K562 (cell line): Measurements from ENCODE around the gene LRRC8E. TPM values are rescaled to one million over a fixed set of nuclear protein-coding genes. Genes with fewer than 3 reads are reported as not detected.

ENCODE experiments used
- FOS ChIP-seq: IDR thresholded peaks from 3 replicates; pipeline ENCODE4 v1.6.1; 2011; ENCODE audit not compliant: insufficient read length; ENCODE audit errors: extremely low read depth
- FOSL1 ChIP-seq: fragments of 200-800 bp; sonication (Bioruptor generic); conservative IDR thresholded peaks from 2 replicates; pipeline ENCODE4 v1.6.1; 2016; ENCODE audit warnings: missing genetic modification characterization, missing compliant biosample characterization
- FOXA1 ChIP-seq: fragments of 450-650 bp; IDR thresholded peaks from 2 replicates; pipeline ENCODE4 v1.6.1; 2016; ENCODE audit warnings: mild to moderate bottlenecking, borderline replicate concordance
- GABPB2 ChIP-seq: fragments of 250-450 bp; sonication (Bioruptor Pico); conservative IDR thresholded peaks from 2 replicates; pipeline ENCODE4 v1.5.1; 2021; ENCODE audit warnings: mild to moderate bottlenecking
- HDGF ChIP-seq: fragments of 450-650 bp; IDR thresholded peaks from 2 replicates; pipeline ENCODE4 v1.6.1; 2016
- ILK ChIP-seq: fragments of 450-650 bp; IDR thresholded peaks from 2 replicates; pipeline ENCODE4 v1.6.1; 2016; ENCODE audit warnings: missing genetic modification characterization, low read depth, mild to moderate bottlenecking, missing compliant biosample characterization, moderate library complexity, borderline replicate concordance
- MEF2D ChIP-seq: conservative IDR thresholded peaks from 2 replicates; pipeline ENCODE4 v1.6.1; 2016; ENCODE audit warnings: low read depth, missing genetic modification characterization, missing compliant biosample characterization
- NUFIP1 ChIP-seq: fragments of 450-650 bp; IDR thresholded peaks from 2 replicates; pipeline ENCODE4 v1.6.1; 2018; ENCODE audit not compliant: partially characterized antibody
- RBM15 ChIP-seq: fragments of 200-400 bp; formaldehyde crosslinking; IDR thresholded peaks from 2 replicates; pipeline ENCODE4 v1.6.1; 2018; ENCODE audit warnings: mild to moderate bottlenecking, low read length, moderate library complexity; ENCODE audit not compliant: insufficient read depth
- RHOXF2B ChIP-seq: fragments of 250-450 bp; sonication (Bioruptor Pico); conservative IDR thresholded peaks from 2 replicates; pipeline ENCODE4 v1.5.1; 2021
- SMAD1 ChIP-seq: fragments of 150-350 bp; IDR thresholded peaks from 2 replicates; pipeline ENCODE4 v1.6.1; 2014; ENCODE audit warnings: low read length, low read depth; ENCODE audit not compliant: partially characterized antibody
- SMARCA4 ChIP-seq: fragments of 450-650 bp; IDR thresholded peaks from 2 replicates; pipeline ENCODE4 v1.6.1; 2016
- SOX6 ChIP-seq: fragments of 450-650 bp; IDR thresholded peaks from 2 replicates; pipeline ENCODE4 v1.6.1; 2014; ENCODE audit warnings: mild to moderate bottlenecking
- ZBTB5 ChIP-seq: fragments of 450-650 bp; IDR thresholded peaks from 2 replicates; pipeline ENCODE4 v1.6.1; 2017; ENCODE audit warnings: antibody characterized with exemption
- ZC3H8 ChIP-seq: fragments of 450-650 bp; IDR thresholded peaks from 2 replicates; pipeline ENCODE4 v1.6.1; 2017
- ZNF212 ChIP-seq: fragments of 450-650 bp; formaldehyde crosslinking; IDR thresholded peaks from 2 replicates; pipeline ENCODE4 v1.4.0; 2020; ENCODE audit warnings: mild to moderate bottlenecking
- ZNF3 ChIP-seq: fragments of 250-450 bp; sonication (Bioruptor Pico); IDR thresholded peaks from 2 replicates; pipeline ENCODE4 v1.5.0; 2021; ENCODE audit warnings: mild to moderate bottlenecking, moderate library complexity
- polyA plus RNA-seq, 8 experiments: library from polyadenylated mRNA; depleted of rRNA in 4 of 8; stranded (reverse) in 5 of 8; unstranded in 3 of 8; fragments of >200 nt; fragmentation: Nextera tagmentation in 2 of 8; fragmentation: Illumina TruSeq in 1 of 8; extraction: Ambion mirVana in 2 of 8; extraction: Trizol in 1 of 8; gene quantifications; 2 replicates each; pipeline versions ENCODE4 v1.2.1 to v1.2.3, GENCODE V29; 2011 to 2014; ENCODE audit warnings: inconsistent platforms in 1 of 8, missing spikeins in 1 of 8
- total RNA-seq, 7 experiments: library from RNA; depleted of rRNA in 6 of 7; stranded (reverse); fragments of >200 nt in 6 of 7; fragmentation: Illumina TruSeq in 2 of 7; extraction: Trizol in 2 of 7; gene quantifications; 2 replicates each; pipeline versions ENCODE4 v1.2.1 to v1.2.3, GENCODE V29; 2011 to 2021; ENCODE audit warnings: low replicate concordance in 1 of 7
- TF ChIP-seq, protein P1 (sequence below): IDR thresholded peaks from 2 replicates; pipeline ENCODE4 v1.6.1; 2016; ENCODE audit warnings: missing genetic modification characterization, missing compliant biosample characterization
- TF ChIP-seq, protein P2 (sequence below), 3 experiments: fragments of 200-800 bp in 1 of 3; sonication (Bioruptor generic) in 1 of 3; sonication (generic) in 1 of 3; formaldehyde crosslinking in 1 of 3; IDR thresholded peaks; 2 replicates each; pipeline versions ENCODE4 v1.6.1 to v1.8.0; 2016 to 2022; ENCODE audit warnings: mild to moderate bottlenecking in 2 of 3, missing compliant biosample characterization in 2 of 3, missing genetic modification characterization in 2 of 3, missing genetic modification reagents in 1 of 3
- TF ChIP-seq, protein P3 (sequence below): fragments of 450-650 bp; formaldehyde crosslinking; IDR thresholded peaks from 2 replicates; pipeline ENCODE4 v1.4.0; 2022; ENCODE audit warnings: missing genetic modification characterization
- TF ChIP-seq, protein P4 (sequence below): fragments of 450-650 bp; IDR thresholded peaks from 2 replicates; pipeline ENCODE4 v1.6.1; 2014; ENCODE audit warnings: low read depth, mild to moderate bottlenecking, moderate library complexity, borderline replicate concordance

Gene LRRC8E
- total and polyA plus RNA-seq, 9 of the 15 experiments (the other 6 are each of a cell fraction or from before 2014, with no cell fraction given), result 0.08 to 5.7 (median 3.5) TPM; not detected in 1

DNA sequence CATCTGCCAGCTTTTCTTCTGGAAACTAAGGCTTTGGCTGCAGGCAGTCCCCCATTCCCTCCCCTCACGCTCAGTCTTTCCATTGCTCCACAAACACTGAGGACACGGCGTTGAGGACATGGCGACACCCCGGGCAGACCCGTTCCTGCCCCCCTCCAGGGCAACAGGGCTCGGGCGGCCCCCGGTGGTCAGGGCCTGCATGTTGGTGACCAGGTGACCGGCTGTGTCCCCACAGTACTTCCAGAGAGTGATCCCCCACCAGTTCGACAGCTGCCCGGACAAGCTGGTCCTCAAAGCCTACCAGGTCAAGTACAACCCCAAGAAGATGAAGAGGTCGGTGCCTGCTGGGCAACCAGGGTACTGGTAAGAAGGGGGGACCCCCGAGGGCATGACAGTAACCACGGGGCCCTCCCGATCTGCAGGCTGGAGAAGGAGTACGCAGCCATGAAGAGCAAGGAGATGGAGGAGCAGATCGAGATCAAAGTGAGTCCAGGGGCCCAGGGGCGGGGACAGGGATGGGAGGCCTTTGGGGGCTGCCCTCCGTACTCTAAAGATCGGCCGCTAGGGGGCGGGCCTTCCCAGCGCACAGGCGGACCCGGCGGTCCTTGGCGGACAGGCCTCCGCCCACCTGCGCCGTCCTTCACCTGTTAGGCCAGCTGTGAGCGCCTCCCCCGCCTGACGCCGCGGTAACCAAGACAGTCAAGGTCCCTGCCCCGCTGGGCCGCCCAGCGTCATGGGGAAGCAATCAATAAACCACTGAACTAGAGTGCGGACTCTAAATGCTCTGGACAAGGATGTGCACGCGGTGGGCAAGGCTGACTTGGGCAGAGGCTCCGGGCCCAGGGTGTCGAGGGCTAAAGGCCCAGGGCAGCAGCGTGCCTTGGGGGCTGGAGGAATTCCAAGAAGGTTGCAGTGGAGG lies 35.2 kb upstream of the LRRC8E start (continued):
- TF ChIP-seq, protein P1, sequence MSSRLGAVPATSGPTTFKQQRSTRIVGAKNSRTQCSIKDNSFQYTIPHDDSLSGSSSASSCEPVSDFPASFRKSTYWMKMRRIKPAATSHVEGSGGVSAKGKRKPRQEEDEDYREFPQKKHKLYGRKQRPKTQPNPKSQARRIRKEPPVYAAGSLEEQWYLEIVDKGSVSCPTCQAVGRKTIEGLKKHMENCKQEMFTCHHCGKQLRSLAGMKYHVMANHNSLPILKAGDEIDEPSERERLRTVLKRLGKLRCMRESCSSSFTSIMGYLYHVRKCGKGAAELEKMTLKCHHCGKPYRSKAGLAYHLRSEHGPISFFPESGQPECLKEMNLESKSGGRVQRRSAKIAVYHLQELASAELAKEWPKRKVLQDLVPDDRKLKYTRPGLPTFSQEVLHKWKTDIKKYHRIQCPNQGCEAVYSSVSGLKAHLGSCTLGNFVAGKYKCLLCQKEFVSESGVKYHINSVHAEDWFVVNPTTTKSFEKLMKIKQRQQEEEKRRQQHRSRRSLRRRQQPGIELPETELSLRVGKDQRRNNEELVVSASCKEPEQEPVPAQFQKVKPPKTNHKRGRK (tag), result no peak
- TF ChIP-seq ZBTB5, result no peak
- TF ChIP-seq RHOXF2B (CRISPR knock-in tag), result no peak
- TF ChIP-seq, protein P2, sequence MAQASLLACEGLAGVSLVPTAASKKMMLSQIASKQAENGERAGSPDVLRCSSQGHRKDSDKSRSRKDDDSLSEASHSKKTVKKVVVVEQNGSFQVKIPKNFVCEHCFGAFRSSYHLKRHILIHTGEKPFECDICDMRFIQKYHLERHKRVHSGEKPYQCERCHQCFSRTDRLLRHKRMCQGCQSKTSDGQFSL (CRISPR knock-in tag; IDR thresholded peaks at IDR 0.05), result no peak
- TF ChIP-seq, protein P2 (tag; IDR thresholded peaks at IDR 0.05), result no peak
- TF ChIP-seq SMARCA4, result no peak
- no peak for TF ChIP-seq FOS
- TF ChIP-seq MEF2D (tag), result no peak
- TF ChIP-seq ILK (tag), result no peak
- no peak for TF ChIP-seq FOXA1
- TF ChIP-seq FOSL1 (tag), result no peak
- TF ChIP-seq GABPB2, result no peak
- no peak for TF ChIP-seq SMAD1
- no peak for TF ChIP-seq ZNF3 (CRISPR knock-in tag)
- TF ChIP-seq, protein P3, sequence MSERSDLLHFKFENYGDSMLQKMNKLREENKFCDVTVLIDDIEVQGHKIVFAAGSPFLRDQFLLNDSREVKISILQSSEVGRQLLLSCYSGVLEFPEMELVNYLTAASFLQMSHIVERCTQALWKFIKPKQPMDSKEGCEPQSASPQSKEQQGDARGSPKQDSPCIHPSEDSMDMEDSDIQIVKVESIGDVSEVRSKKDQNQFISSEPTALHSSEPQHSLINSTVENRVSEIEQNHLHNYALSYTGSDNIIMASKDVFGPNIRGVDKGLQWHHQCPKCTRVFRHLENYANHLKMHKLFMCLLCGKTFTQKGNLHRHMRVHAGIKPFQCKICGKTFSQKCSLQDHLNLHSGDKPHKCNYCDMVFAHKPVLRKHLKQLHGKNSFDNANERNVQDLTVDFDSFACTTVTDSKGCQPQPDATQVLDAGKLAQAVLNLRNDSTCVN, result no peak
- TF ChIP-seq HDGF, result no peak
- TF ChIP-seq SOX6, result 0 out of 2 replicates have a peak, but pooled peaks have one; percentile 39
- TF ChIP-seq, protein P4, sequence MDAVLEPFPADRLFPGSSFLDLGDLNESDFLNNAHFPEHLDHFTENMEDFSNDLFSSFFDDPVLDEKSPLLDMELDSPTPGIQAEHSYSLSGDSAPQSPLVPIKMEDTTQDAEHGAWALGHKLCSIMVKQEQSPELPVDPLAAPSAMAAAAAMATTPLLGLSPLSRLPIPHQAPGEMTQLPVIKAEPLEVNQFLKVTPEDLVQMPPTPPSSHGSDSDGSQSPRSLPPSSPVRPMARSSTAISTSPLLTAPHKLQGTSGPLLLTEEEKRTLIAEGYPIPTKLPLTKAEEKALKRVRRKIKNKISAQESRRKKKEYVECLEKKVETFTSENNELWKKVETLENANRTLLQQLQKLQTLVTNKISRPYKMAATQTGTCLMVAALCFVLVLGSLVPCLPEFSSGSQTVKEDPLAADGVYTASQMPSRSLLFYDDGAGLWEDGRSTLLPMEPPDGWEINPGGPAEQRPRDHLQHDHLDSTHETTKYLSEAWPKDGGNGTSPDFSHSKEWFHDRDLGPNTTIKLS, result no peak
- no peak for TF ChIP-seq ZC3H8
- TF ChIP-seq NUFIP1, result no peak
- no peak for TF ChIP-seq ZNF212 (CRISPR knock-in tag)
- TF ChIP-seq RBM15, result no peak
